ENCODE data around the gene CNTN1. TPM values are rescaled to one million over a fixed set of nuclear protein-coding genes. Genes with fewer than 3 reads are reported as not detected.

Gene CNTN1
- total RNA-seq, 1 donor = 1.7 TPM

DNA sequence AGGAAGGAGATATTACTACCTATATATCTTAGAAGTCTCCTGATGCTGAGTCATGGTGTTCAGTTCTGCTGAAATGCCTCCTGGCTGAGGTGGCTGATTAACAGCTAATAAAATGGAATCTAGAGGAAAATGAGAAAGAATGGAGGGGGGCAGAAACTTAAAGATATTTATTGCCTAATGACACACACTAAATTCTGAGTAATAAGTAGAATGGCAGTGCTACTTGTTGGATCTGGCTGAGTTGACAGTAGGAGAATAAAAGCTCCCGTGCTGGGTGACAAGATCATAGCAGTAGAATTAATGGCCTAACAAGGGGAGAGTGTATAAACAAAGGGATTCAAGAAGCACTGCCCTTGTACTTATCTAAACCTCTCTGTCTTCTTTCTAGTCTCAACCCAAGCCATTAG is 137.5 kb downstream of the CNTN1 start:
- peak; percentile 5 for DNase-seq (ENCODE audit: low read depth)
- TF ChIP-seq, protein P1, sequence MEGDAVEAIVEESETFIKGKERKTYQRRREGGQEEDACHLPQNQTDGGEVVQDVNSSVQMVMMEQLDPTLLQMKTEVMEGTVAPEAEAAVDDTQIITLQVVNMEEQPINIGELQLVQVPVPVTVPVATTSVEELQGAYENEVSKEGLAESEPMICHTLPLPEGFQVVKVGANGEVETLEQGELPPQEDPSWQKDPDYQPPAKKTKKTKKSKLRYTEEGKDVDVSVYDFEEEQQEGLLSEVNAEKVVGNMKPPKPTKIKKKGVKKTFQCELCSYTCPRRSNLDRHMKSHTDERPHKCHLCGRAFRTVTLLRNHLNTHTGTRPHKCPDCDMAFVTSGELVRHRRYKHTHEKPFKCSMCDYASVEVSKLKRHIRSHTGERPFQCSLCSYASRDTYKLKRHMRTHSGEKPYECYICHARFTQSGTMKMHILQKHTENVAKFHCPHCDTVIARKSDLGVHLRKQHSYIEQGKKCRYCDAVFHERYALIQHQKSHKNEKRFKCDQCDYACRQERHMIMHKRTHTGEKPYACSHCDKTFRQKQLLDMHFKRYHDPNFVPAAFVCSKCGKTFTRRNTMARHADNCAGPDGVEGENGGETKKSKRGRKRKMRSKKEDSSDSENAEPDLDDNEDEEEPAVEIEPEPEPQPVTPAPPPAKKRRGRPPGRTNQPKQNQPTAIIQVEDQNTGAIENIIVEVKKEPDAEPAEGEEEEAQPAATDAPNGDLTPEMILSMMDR (IDR thresholded peaks at IDR 0.05; ENCODE audit: insufficient read depth, low read depth, low read length) = no peak
- H3K4me3 ChIP-seq (ENCODE audit: low read depth, low read length) = no peak overlapping the region

- TF ChIP-seq, protein P1 (IDR thresholded peaks at IDR 0.05; ENCODE audit: insufficient read depth, low read depth, low read length) = no peak
- no peak for DNase-seq (ENCODE audit: low read depth)
- no peak overlapping the region for H3K4me3 ChIP-seq (ENCODE audit: low read depth, low read length)
These were observed 139.7 kb downstream of the CNTN1 start for GRCh38 chr12:40831916-40832315.

DNA sequence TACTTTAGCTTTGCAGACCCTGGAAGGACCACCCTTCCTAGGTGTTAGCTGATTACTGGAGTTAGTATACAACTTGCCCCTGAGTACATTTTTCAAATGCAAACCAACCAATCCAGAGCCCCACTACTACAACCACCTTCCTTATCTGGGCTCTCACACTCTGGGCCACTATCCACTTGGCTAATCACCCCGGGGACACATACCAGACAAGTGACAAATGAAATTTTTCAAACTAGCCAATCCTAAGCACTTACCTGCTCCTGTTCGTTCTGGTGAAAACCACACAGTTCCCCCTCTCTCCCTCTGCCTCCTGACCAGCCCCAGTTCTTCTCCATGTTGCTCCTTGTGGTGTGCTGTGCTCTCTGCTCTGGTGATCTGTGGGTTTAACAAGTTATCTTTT is 140.4 kb downstream of the CNTN1 start:
- no peak overlapping the region for H3K4me3 ChIP-seq (ENCODE audit: low read depth, low read length)
- DNase-seq (ENCODE audit: low read depth) = no peak
- TF ChIP-seq, protein P1 (IDR thresholded peaks at IDR 0.05; ENCODE audit: insufficient read depth, low read depth, low read length) = no peak

GRCh38 chr12:40833818-40834217 is 141.6 kb downstream of the CNTN1 start:
- DNase-seq (ENCODE audit: low read depth) = no peak
- H3K4me3 ChIP-seq (ENCODE audit: low read depth, low read length) = no peak overlapping the region
- TF ChIP-seq, protein P1 (IDR thresholded peaks at IDR 0.05; ENCODE audit: insufficient read depth, low read depth, low read length) = no peak

- TF ChIP-seq, protein P1 (IDR thresholded peaks at IDR 0.05; ENCODE audit: insufficient read depth, low read depth, low read length) = no peak
- DNase-seq (ENCODE audit: low read depth) = no peak
These were observed 142.1 kb downstream of the CNTN1 start for GRCh38 chr12:40834321-40834720.

GRCh38 chr12:40837891-40838429 is 145.7 kb downstream of the CNTN1 start:
- no peak overlapping the region for H3K4me3 ChIP-seq (ENCODE audit: low read depth, low read length)
- TF ChIP-seq, protein P1 (IDR thresholded peaks at IDR 0.05; ENCODE audit: insufficient read depth, low read depth, low read length) = no peak
- DNase-seq (ENCODE audit: low read depth) = no peak

More at GRCh38 chr12:40834321-40834720, 142.1 kb downstream of the CNTN1 start:
- H3K4me3 ChIP-seq (ENCODE audit: low read depth, low read length) = no peak overlapping the region

DNA sequence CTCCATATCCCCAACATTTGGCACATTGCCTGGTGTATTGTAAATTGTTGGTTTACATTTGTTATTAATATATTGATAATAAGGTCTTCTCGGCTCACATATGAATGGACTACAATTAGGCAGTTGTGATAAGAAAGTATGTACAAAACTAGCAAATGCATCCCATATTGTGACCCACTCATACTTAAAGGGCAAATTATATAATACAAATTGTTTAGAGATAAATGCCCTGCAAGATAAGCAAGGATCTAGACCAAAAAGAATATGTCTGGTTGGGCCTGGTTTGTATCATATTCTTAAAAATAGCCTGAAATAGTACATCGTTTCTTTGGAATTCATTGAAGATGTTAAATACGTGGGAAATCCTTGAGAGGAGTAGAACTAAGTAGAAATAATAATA is 151.3 kb downstream of the CNTN1 start:
- TF ChIP-seq, protein P1 (IDR thresholded peaks at IDR 0.05; ENCODE audit: insufficient read depth, low read depth, low read length) = no peak
- H3K4me3 ChIP-seq (ENCODE audit: low read depth, low read length) = no peak overlapping the region
- DNase-seq (ENCODE audit: low read depth) = no peak

All from fibroblast of villous mesenchyme (primary cell).